GM18498 (cell line): ENCODE data around the gene FAM240B.
A peak's percentile ranks its signal among the peaks of the same experiment; 100 is the strongest.

ENCODE experiments used
- ATAC-seq: cut with Tn5 transposase; IDR thresholded peaks from one replicate; pipeline ENCODE4 v1.9.1; 2021; ENCODE audit warnings: mild to moderate bottlenecking, moderate library complexity; ENCODE audit not compliant: unreplicated experiment

FAM240B gene

GRCh38 chr9:38705917-38706316, 14.0 kb downstream of the FAM240B start:
- no peak for ATAC-seq

DNA sequence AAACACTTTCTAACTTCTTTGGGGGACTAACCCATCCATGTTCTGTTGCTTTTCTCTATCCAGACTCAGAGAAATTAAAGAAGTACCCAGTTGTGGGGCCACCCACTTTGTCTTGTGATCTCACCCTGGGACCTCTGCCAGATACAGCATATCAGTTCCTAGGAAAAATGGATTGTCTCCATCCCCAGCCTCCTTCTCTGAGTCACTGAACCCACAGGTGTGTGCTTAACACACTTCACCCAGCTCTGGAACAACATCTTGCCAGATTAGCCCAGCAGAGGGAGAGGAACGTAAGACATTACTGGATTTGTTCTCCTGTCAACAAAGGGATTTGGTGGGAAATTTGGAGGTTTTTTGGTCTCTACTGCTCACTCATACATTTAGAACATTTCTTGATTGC, 19.2 kb downstream of the FAM240B start:
- no peak for ATAC-seq

GRCh38 chr9:38699337-38699736, 20.6 kb downstream of the FAM240B start:
- ATAC-seq: no peak

DNA sequence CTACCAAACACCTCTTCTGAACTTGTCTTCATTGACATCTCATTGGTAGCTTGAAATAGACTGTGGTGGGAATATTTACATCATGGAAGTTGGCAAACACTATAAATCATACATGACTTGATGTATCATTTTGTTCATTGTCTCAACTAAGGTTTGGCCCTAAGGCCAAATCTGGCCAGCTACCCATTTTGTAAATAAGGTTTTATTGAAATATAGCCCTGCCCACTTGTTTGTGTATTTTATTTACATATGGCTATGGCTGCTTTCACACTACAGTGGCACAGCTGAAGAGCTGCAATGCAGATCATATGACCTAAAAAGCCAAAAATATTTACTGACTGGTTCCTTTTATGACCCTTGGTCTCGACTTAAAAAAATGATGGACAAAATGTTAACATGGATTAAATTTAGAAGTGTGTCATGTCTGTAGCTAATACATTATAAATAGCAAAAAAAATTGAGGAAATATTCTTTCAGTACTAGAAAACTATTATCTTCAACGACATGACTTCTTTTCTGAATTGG, 22.1 kb downstream of the FAM240B start:
- no peak for ATAC-seq

GRCh38 chr9:38696999-38697398, 22.9 kb downstream of the FAM240B start:
- no peak for ATAC-seq

DNA sequence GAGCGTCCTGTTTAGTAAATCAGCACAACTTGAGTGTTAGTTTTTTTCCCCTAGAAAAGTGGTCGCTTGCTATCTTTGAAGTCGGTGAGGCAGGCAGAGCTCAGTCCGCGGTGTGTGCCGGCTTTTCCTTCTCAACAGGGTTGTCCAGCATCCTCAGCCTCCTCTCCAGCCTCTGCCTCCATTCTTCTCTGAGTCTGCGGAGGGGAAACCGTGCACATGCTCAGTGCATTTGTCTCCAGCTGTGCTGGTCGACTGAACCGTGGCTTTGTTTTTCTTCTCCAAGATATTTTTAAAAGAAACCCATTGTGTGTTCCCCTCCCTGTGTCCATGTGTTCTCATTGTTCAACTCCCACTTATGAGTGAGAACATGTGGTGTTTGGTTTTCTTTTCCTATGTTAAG, 25.3 kb downstream of the FAM240B start:
- no peak for ATAC-seq

DNA sequence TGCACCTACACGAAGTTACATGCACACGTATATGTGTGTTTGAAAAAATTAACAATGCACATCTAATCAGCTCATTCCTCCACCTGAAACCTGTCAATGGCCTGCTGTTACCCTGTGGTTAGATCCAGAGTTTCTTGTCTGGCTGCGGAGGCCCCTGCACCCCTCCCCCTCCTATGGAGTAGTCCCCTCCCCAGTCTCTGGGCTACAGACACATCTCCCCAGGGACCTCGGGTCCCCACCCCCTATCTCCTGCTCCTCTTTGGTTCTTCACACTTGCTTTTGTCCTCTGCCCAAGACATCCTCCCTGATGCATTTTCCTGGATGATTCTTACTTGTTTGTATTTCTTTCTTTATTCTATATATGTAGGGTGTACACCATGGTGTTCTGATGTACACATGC, 27.2 kb downstream of the FAM240B start:
- no peak for ATAC-seq

- ATAC-seq: no peak
Measured at GRCh38 chr9:38690574-38690973, 29.4 kb downstream of the FAM240B start.

DNA sequence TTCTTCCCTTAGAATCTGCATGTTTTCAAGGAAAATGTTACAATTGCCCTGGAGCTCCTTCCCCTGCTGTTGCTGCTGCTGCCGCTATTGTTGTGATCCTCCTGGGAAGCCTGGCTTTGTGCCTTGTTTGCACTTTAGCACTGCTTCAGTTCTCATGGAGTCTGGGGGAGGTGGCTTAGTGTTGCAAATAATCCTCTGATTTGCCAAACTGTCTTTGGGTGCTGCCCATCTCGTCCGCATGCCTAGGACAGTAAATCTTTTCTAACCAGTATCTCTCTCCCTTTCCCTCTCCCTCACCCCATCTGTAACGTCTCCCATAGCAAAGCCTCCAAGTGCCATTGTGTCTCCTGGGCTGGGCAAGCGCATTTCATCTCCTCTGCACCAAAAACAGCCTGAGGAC, 30.3 kb downstream of the FAM240B start:
- ATAC-seq: no peak

- no peak for ATAC-seq
Measured at GRCh38 chr9:38687992-38688391, 31.9 kb downstream of the FAM240B start.

DNA sequence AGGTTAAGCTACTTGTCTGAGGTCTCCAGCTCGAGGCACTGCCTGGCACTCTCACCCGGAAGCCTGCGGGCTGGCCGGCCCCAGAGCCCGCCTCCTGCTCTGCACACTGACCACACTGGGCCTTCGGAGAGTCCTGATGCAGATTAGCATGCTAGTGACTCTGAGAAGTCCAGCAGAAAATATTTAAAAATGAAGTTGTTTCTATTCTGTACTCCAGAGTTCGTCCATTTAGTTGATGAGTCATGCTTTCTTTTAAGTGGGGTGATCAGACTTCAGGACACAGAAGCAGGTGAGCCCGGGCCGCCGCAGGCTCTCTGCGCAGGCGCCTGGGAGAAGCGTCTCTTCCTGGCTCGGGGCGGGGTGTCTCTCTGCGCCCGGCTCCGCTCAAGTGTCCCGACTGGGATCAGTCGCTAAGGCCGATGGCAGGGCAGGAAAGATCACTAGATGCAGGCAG, 32.5 kb downstream of the FAM240B start:
- ATAC-seq: peak; percentile 73

DNA sequence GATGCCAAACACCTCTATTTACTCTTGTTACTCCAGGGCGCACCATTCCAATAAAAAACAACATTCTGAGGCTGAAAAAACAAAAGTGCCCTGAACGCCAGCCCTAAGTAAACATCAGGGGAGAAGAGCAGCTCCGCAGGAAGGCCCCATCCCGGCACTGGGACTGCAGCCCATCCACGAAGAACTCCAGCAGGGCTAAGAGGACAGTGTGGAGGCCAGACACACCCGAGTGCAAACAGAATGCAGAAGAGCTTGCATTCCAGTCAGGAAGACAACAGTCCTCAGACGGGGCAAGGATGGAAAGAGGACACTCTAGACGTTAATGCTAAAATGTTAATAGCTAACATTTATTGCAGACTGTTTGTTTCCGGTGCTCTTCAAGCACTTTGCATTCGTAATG, 33.0 kb downstream of the FAM240B start:
- ATAC-seq: no peak

GRCh38 chr9:38685535-38685934, 34.4 kb downstream of the FAM240B start:
- no peak for ATAC-seq

DNA sequence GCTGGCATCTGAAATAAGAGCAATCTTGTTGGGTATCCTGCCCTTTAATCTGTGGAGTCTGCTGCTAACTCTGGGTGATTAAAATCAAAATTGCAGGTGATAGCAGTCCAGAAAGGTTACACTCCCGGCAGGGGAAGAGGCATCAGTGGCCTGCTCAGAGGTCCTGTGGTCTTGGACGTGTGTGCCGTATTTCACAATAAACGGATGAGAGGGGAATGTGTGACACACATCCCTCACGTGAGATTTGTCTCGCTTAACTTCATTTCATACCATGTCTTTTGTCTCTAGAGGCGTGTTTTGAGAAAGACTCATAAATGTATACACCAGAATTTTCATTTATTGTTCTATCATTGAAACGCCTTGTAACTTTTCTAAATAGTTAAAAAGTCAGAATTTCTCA, 36.6 kb downstream of the FAM240B start:
- no peak for ATAC-seq

DNA sequence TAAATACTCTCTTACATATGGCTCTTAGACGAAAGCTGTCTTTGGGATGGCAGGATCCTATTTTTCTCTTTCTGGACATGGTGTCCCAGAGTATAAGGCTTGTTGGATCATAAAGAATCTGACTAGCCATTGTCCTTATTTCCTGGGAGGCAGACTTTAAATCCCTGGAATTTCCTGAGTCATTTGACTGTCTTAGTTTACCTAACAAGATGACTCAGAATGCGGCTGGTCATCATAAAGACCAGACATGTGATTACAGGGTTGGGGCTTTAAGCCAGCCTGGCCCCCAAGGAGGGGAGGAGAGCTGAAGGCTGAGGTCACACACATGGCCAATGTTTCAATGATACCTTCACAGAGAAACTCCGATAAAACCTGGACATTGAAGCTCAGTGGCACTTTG, 37.2 kb downstream of the FAM240B start:
- ATAC-seq: no peak

DNA sequence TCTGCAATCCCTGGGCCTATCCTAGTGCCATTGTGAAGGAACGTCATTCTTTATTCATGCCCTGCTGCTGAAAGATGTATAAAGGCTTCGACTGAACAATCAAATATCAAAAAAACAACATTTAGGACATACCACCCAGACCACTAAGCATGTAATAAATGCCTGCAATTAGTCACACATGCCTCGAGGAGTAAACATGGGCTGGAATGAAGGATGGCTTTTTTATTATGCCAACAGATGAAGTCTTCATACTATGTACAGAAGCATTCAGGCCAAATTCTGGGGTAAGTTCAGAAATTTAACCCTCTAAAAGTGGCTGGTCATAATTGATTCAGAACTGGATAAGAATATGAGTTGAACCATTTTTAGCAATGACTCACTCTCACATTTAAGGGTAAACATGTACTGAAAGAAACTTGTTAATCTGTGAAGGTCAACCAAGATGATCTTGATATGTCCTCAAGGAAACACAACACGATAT, 38.1 kb downstream of the FAM240B start:
- no peak for ATAC-seq

- no peak for ATAC-seq
Measured at GRCh38 chr9:38680837-38681445, 39.0 kb downstream of the FAM240B start.

DNA sequence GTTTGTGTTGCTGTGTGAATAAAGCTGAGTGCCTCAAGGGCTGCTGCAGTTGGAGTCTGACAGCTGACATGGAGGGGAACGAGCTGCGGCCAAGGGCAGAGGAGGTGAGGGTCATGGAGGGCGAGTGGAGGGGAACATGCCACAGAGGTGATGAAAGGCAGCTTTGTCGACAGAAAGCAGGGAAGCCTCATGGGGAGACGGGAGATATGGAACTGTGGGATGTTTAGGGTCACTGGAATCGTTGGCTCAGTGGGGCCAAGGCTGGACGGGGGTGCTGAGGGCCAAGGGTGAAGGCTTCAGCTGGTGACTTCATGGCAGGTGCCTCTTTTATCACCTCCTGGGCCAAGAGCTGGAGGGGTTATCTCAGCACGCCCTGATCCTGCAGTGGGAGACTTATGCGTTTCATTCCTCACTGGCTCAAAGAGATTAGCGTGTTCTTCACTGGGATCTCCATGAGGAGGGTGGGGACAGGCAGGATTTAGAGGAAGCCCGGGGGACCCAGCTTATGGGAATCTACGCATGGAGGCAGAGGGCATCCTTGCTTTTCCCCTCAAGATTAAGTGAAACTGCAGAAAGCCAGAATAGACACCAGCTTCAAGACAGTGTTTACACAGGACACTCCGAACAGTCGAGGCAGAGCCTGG, 42.2 kb downstream of the FAM240B start:
- ATAC-seq: no peak

GRCh38 chr9:38675831-38676230, 44.1 kb downstream of the FAM240B start:
- no peak for ATAC-seq

DNA sequence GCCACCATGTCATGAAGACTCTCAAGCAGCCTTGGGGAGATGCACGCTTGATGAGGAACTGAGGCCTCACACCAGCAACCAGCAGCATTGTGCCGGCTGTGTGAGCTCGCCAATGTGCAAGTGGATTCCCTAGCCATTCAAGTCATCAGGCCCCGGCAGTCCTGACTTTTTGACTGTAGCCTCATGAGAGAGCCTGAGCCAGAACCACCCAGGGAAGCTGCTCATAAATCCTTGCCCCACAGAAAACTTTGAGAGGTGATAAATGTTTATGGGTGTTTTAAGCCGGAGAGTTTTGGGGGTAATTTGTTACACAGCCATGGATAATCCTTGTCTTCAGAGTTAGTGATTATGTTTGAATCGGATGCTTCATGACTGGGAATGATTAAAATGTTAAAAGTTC, 44.7 kb downstream of the FAM240B start:
- no peak for ATAC-seq

DNA sequence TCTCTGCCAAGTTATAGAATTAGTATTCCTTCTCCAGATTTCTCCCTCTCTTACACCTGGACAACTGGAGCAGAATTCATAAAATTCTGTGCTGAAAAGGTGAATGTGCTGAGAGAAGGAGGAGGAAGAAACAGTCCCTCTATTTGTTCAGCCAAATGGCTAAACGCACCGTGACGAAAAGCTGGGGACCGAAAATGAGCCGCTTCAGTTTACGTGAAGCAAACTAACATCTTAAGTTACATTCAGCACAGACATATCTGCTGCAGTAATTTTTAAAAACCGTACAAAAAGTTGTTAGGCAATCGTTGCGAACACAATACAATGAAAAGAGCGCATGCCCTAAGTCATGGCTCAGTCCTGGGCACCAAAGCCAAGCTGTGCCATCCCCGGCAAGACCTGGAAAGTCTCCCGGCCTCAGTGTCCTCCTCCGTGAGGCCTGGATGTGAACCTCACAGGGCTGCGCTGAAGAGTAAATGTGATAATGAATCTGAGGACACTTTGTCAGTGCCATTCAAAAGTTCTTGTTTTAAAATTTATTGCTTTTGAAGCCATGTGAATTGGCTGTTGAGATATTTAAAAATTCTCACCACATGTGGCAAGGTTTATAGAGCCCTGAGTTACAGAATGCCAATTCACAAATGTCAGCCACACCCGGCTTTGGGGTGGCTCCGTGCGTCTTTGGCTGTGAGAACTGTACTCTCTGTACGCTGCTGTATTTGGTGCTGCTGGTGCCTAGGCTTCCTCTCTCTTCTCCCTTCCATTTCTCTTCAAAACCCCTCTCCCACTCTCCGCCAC, 46.3 kb downstream of the FAM240B start:
- no peak for ATAC-seq

- ATAC-seq: no peak
Measured at GRCh38 chr9:38671748-38672147, 48.2 kb downstream of the FAM240B start.
